ENCODE results near the gene MALRD1. TPM values are rescaled to one million over a fixed set of nuclear protein-coding genes. Genes with fewer than 3 reads are reported as not detected.
"Not testable (repeated sequence)": the region's sequence is repeated elsewhere in the genome, so short reads cannot be mapped to it uniquely, and the experiment has no call there.

The MALRD1 gene
- total RNA-seq, 2 experiments from 2014 or later: not detected

GRCh38 chr10:19742144-19742543, 693.5 kb downstream of the MALRD1 start:
- POLR2A ChIA-PET; H3K9me3 Mint-ChIP-seq (ENCODE audit: low read depth); H3K36me3 Mint-ChIP-seq (ENCODE audit: low read depth); DNase-seq; intact Hi-C loops (cut with DNase I, micrococcal nuclease); ATAC-seq; H3K4me3 Mint-ChIP-seq; H3K27ac Mint-ChIP-seq; CTCF ChIA-PET; H3K4me1 Mint-ChIP-seq; H3K27me3 Mint-ChIP-seq: not testable (repeated sequence)

DNA sequence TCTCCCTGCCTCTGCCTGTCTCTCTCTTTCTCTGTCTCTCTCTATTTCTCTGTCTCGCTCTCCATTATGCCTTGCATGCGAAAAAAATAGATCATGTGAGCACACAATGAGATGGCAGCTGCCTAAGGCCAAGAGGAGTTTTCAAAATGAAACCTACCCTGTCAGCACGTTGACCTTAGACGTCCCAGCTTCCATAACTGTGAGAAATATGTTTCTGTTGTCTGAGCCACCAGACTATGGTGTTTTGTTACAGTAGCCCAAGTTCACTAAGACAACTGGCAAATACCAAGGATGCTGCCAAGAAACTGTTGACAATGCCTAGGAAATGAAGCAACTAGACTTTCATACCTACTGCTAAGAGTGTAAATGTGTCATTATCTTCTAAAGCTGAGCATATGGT, 697.1 kb downstream of the MALRD1 start:
- ATAC-seq (no peak), DNase-seq (no peak)
- intact Hi-C loops (cut with DNase I, micrococcal nuclease): no loop called here
- Mint-ChIP-seq H3K36me3 (ENCODE audit: low read depth) (no peaks in the 10 kb centered on the region), H3K4me3 (no peak overlapping the region), H3K4me1 (no peaks in the 10 kb centered on the region), H3K27ac (no peak overlapping the region), H3K27me3 (no peaks in the 10 kb centered on the region), H3K9me3 (ENCODE audit: low read depth) (peaks cover 5% of the 10 kb centered on the region)
- ChIA-PET POLR2A (interaction anchor here (0.5 kb wide), 1 partner anchor 630 kb away, joined by 7 read pairs; no protein-coding TSS in a partner anchor), CTCF (no interaction called here)

DNA sequence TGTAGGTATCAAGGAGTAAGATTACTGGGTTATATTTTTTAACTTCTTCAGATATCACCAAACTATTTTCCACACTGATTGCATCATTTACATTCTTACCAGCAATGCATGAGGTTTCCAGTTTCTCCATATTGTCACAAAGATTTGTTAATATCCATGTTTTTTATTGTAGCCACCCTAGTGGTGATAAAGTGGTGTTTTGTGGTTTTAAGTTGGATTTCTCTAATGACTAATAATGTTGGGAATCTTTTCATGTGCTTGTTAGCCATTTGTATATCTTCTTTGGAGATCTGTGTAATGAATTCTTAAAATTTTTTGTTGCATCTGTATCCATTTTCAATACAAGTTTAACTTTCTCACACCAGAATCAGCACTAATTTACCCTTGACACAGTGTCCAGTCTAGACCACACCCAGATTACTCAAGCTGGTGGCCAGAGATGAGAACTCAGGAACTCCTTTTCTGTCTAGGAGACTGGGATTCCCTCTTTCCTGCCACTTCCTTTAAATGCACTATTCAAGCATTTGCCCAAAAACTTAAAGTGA, 700.7 kb downstream of the MALRD1 start:
- H3K9me3 Mint-ChIP-seq (ENCODE audit: low read depth): peaks cover 7% of the 10 kb centered on the region
- H3K27me3 Mint-ChIP-seq: no peaks in the 10 kb centered on the region
- H3K27ac Mint-ChIP-seq: no peak overlapping the region
- ChIA-PET POLR2A (no interaction called here), CTCF (interaction anchor here (0.6 kb wide), 1 partner anchor 19 kb away, joined by 3 read pairs; no protein-coding TSS in a partner anchor)
- no peaks in the 10 kb centered on the region for H3K4me1 Mint-ChIP-seq
- DNase-seq: no peak
- no peak overlapping the region for H3K4me3 Mint-ChIP-seq
- no peak for ATAC-seq
- intact Hi-C loops (cut with DNase I, micrococcal nuclease): no loop called here
- H3K36me3 Mint-ChIP-seq (ENCODE audit: low read depth): no peaks in the 10 kb centered on the region

GRCh38 chr10:19750972-19751371, 702.4 kb downstream of the MALRD1 start:
- H3K4me1 Mint-ChIP-seq: no peaks in the 10 kb centered on the region
- H3K27me3 Mint-ChIP-seq: no peaks in the 10 kb centered on the region
- POLR2A ChIA-PET: no interaction called here
- intact Hi-C loops (cut with DNase I, micrococcal nuclease): no loop called here
- DNase-seq (no peak), ATAC-seq (no peak)
- H3K36me3 Mint-ChIP-seq (ENCODE audit: low read depth): no peaks in the 10 kb centered on the region
- peaks cover 6% of the 10 kb centered on the region for H3K9me3 Mint-ChIP-seq (ENCODE audit: low read depth)
- H3K4me3 Mint-ChIP-seq: no peak overlapping the region
- CTCF ChIA-PET: no interaction called here
- H3K27ac Mint-ChIP-seq: no peak overlapping the region

DNA sequence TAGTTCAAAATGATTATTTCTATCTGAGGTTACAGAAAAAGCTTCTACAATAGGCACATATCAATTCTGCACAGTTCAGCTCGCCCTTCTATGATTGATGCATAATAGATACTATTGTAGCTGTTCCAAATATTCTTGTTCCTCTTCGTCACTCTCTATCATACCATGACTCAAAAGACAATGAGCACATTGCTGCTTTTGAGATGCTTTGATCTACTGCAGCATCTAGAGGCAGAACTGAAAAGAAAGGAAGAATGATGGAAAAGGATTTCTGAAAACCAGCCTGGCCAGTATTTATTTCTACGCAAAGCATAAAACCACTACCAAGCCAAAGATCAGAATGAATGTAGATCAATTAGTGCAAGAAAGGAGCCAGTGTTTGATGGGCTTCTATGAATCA, 708.3 kb downstream of the MALRD1 start:
- Mint-ChIP-seq H3K36me3 (ENCODE audit: low read depth) (no peaks in the 10 kb centered on the region), H3K27me3 (no peaks in the 10 kb centered on the region), H3K9me3 (ENCODE audit: low read depth) (peaks cover 2% of the 10 kb centered on the region), H3K4me3 (no peak overlapping the region), H3K4me1 (no peaks in the 10 kb centered on the region), H3K27ac (no peak overlapping the region)
- ATAC-seq (no peak), DNase-seq (no peak)
- CTCF ChIA-PET: no interaction called here
- intact Hi-C loops (cut with DNase I, micrococcal nuclease): no loop called here
- POLR2A ChIA-PET: no interaction called here

- no peaks in the 10 kb centered on the region for H3K36me3 Mint-ChIP-seq (ENCODE audit: low read depth)
- ChIA-PET POLR2A (no interaction called here), CTCF (no interaction called here)
- intact Hi-C loops (cut with DNase I, micrococcal nuclease): no loop called here
- peaks cover 4% of the 10 kb centered on the region for H3K9me3 Mint-ChIP-seq (ENCODE audit: low read depth)
- H3K4me1 Mint-ChIP-seq: no peaks in the 10 kb centered on the region
- no peaks in the 10 kb centered on the region for H3K27me3 Mint-ChIP-seq
- H3K4me3 Mint-ChIP-seq: no peak overlapping the region
- H3K27ac Mint-ChIP-seq: no peak overlapping the region
- DNase-seq (no peak), ATAC-seq (no peak)
Observed at GRCh38 chr10:19762026-19762425, 713.4 kb downstream of the MALRD1 start.

DNA sequence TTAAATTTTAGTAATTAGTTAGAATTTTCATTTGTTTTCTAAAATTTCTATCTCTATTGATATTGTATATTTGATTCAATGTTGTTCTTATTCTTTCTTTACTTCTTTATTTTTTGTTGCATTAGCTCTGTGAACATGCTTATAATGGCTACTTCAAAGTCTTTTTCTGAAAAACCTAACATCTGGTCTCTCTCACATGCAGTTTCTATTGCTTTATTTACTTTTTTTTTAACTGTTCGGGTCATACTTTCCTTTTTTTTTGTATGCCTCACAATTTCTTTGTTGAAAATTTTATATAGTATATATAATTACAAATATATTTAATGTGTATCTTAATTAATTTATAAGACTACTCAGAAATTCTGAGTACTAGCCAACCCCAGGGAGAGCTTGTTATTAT, 715.5 kb downstream of the MALRD1 start:
- Mint-ChIP-seq H3K27ac (no peak overlapping the region), H3K4me1 (no peaks in the 10 kb centered on the region), H3K36me3 (ENCODE audit: low read depth) (no peaks in the 10 kb centered on the region), H3K9me3 (ENCODE audit: low read depth) (peaks cover 4% of the 10 kb centered on the region), H3K27me3 (no peaks in the 10 kb centered on the region), H3K4me3 (no peak overlapping the region)
- intact Hi-C loops (cut with DNase I, micrococcal nuclease): no loop called here
- ChIA-PET POLR2A (no interaction called here), CTCF (no interaction called here)
- ATAC-seq (no peak), DNase-seq (no peak)

DNA sequence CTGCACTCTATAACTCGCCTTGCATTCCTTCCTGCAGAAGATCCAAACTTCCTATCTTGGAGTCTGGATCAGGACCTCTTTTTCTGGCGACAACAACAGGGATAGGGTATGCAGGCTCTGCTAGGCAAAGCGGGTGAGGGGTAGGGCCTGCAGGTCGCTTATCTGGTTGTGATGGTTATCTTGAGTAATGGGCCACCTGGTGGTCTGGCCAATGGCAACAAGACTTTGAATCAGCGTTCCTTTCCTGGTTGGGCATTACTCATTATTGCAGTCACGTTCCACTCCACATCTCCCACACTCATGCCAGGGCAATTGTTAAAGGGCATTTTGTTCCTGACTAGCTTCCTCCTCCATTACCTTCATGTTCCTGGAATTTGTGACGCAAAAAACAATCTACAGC, 719.3 kb downstream of the MALRD1 start:
- Mint-ChIP-seq H3K27ac (no peak overlapping the region), H3K27me3 (no peaks in the 10 kb centered on the region), H3K4me3 (no peak overlapping the region), H3K9me3 (ENCODE audit: low read depth) (peaks cover 4% of the 10 kb centered on the region), H3K4me1 (no peaks in the 10 kb centered on the region), H3K36me3 (ENCODE audit: low read depth) (no peaks in the 10 kb centered on the region)
- POLR2A ChIA-PET: no interaction called here
- ATAC-seq (no peak), DNase-seq (no peak)
- CTCF ChIA-PET: interaction anchor here (0.5 to 0.7 kb wide), 3 partner anchors 18 to 1133 kb away, joined by 3 read pairs; no protein-coding TSS in a partner anchor
- intact Hi-C loops (cut with DNase I, micrococcal nuclease): no loop called here

- H3K4me3 Mint-ChIP-seq; CTCF ChIA-PET; POLR2A ChIA-PET; H3K4me1 Mint-ChIP-seq; DNase-seq; H3K36me3 Mint-ChIP-seq (ENCODE audit: low read depth); ATAC-seq; H3K27ac Mint-ChIP-seq; H3K27me3 Mint-ChIP-seq; intact Hi-C loops (cut with DNase I, micrococcal nuclease); H3K9me3 Mint-ChIP-seq (ENCODE audit: low read depth): not testable (repeated sequence)
Observed at GRCh38 chr10:19769826-19770225, 721.2 kb downstream of the MALRD1 start.

- intact Hi-C loops (cut with DNase I, micrococcal nuclease): no loop called here
- Mint-ChIP-seq H3K4me3 (no peak overlapping the region), H3K9me3 (ENCODE audit: low read depth) (peaks cover 4% of the 10 kb centered on the region), H3K36me3 (ENCODE audit: low read depth) (no peaks in the 10 kb centered on the region), H3K27ac (no peak overlapping the region), H3K27me3 (no peaks in the 10 kb centered on the region), H3K4me1 (no peaks in the 10 kb centered on the region)
- ChIA-PET POLR2A (no interaction called here), CTCF (no interaction called here)
- ATAC-seq (no peak), DNase-seq (no peak)
Observed at GRCh38 chr10:19772972-19773371, 724.4 kb downstream of the MALRD1 start.

- POLR2A ChIA-PET: no interaction called here
- H3K4me1 Mint-ChIP-seq: no peaks in the 10 kb centered on the region
- intact Hi-C loops (cut with DNase I, micrococcal nuclease): no loop called here
- no peaks in the 10 kb centered on the region for H3K27me3 Mint-ChIP-seq
- H3K36me3 Mint-ChIP-seq (ENCODE audit: low read depth): no peaks in the 10 kb centered on the region
- ATAC-seq (no peak), DNase-seq (no peak)
- no peak overlapping the region for H3K4me3 Mint-ChIP-seq
- H3K9me3 Mint-ChIP-seq (ENCODE audit: low read depth): peaks cover 4% of the 10 kb centered on the region
- CTCF ChIA-PET: no interaction called here
- no peak overlapping the region for H3K27ac Mint-ChIP-seq
Observed at GRCh38 chr10:19775296-19775695, 726.7 kb downstream of the MALRD1 start.

- ChIA-PET POLR2A (no interaction called here), CTCF (interaction anchor here (0.7 kb wide), 1 partner anchor 721 kb away, joined by 3 read pairs; no protein-coding TSS in a partner anchor)
- H3K27ac Mint-ChIP-seq: no peak overlapping the region
- H3K27me3 Mint-ChIP-seq: no peaks in the 10 kb centered on the region
- H3K4me3 Mint-ChIP-seq: no peak overlapping the region
- DNase-seq (no peak), ATAC-seq (no peak)
- H3K36me3 Mint-ChIP-seq (ENCODE audit: low read depth): no peaks in the 10 kb centered on the region
- no peaks in the 10 kb centered on the region for H3K4me1 Mint-ChIP-seq
- intact Hi-C loops (cut with DNase I, micrococcal nuclease): no loop called here
- peaks cover 4% of the 10 kb centered on the region for H3K9me3 Mint-ChIP-seq (ENCODE audit: low read depth)
Observed at GRCh38 chr10:19777806-19778205, 729.2 kb downstream of the MALRD1 start.

DNA sequence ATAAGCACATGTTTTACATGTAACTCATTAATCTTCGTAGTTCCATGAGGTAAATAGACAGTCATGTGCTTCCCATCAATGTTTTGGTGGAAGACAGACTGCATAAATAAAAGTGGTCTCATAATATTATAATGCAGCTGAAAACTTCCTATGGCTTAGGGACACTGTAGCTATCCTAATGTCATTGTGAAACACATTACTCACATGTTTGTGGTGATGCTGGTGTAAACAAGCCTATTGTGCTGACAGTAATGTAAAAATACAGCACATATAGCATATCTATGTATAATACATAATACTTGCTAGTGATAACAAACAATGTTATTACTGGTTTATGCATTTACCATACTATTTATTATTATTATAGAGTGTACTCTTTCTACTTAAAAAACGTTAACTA, 730.4 kb downstream of the MALRD1 start:
- Mint-ChIP-seq H3K27ac (no peak overlapping the region), H3K4me3 (no peak overlapping the region), H3K4me1 (no peaks in the 10 kb centered on the region), H3K36me3 (ENCODE audit: low read depth) (no peaks in the 10 kb centered on the region), H3K27me3 (no peaks in the 10 kb centered on the region), H3K9me3 (ENCODE audit: low read depth) (peaks cover 4% of the 10 kb centered on the region)
- no peak for ATAC-seq
- CTCF ChIA-PET: no interaction called here
- intact Hi-C loops (cut with DNase I, micrococcal nuclease): no loop called here
- POLR2A ChIA-PET: no interaction called here
- no peak for DNase-seq

All from activated CD4-positive, alpha-beta T cell treated with anti-CD3 and anti-CD28 coated beads for 36 hours (primary cell).